GM19043 (cell line): ENCODE data around the gene HFE.
"Not testable (repeated sequence)": the region's sequence is repeated elsewhere in the genome, so short reads cannot be mapped to it uniquely, and the experiment has no call there.

ENCODE experiments used
- ATAC-seq: cut with Tn5 transposase; IDR thresholded peaks from one replicate; pipeline ENCODE4 v1.9.1; 2021; ENCODE audit warnings: low read depth; ENCODE audit not compliant: unreplicated experiment

The HFE gene

DNA sequence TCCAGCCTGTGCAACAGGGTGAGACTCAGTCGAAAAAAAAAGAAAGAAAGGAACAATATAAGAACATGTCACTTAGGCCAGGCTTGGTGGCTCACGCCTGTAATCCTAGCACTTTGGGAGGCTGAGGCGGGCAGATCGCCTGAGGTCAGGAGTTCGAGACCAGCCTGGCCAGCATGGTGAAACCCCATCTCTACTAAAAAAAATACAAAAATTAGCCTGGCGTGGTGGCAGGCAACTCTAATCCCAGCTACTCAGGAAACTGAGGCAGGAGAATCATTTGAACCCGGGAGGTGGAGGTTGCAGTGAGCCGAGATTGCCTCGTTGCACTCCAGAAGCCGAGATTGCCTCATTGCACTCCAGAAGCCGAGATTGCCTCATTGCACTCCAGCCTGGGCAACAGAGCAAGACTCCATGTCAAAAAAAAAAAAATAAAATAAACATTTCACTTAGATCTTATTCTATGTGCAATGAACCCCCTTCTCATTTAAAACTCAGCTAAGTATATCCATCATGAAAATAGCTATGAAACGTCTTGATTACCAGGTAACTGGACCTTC, 28.7 kb upstream of the HFE start:
- not testable (repeated sequence) for ATAC-seq

DNA sequence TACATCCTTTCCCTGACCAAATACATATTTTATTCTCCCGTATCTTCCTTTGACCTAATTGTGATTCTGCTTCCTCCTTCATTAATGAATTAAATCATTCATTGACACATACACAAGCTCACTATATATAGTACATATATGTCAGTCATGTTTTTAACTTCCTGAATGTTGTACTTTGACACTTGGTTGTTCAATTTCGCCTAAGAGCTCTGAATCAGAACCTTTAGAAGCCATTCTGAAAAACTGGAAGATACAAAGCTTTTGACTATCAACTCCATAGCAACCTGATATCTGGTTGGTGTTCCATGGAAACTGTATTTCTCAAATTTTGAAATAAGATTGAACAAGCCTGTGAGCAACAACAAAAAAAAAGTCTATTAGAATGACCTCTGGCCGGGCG, 27.3 kb upstream of the HFE start:
- ATAC-seq: no peak

DNA sequence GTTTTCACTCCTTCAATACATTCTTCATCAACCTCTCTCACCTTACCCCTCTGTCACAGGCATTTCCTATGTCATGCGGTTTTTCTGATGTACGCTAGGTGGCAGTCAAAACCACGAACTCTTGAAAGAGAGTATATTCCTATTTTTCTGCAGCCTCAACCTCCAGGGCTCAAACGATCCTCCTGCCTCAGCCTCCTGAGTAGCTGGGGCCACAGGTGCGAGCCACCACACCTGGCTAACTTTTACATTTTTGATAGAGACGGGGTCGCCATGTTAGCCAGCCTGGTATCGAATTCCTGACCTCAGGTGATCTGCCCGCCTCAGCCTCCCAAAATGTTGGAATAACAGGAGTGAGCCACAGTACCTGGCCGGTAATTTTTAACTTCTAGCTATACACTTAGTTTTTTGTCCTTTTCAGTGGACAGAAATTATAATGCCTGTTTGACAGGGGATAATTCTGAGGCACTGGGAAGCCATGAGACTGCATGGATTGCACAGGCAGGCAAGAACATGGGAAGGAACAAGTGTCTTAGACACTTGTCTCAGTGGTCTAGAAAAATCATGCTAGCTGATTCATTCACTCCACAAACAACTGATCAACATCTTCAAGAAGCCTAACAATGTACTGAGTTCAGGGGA, 22.5 kb upstream of the HFE start:
- no peak for ATAC-seq

DNA sequence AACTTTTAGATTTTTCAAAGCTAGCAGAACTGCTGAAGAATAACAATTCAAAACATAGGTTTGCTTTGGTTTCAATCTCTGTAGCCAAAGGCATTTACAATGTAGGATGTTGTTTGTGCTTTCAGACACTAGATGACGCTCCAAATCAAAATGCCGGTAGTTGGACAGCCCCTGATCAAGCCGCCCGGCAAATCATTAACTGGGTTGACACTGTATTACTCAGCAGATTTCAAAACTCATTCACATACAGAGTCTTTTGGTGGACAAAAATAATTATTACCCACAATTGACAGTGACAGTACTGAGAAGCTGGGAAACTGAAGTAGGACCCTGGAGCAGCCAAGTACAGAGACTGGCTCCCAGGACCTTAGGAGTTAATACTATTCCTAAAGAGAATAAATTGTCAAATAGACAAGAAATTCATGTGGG, 21.3 kb upstream of the HFE start:
- ATAC-seq: peak; percentile 84

DNA sequence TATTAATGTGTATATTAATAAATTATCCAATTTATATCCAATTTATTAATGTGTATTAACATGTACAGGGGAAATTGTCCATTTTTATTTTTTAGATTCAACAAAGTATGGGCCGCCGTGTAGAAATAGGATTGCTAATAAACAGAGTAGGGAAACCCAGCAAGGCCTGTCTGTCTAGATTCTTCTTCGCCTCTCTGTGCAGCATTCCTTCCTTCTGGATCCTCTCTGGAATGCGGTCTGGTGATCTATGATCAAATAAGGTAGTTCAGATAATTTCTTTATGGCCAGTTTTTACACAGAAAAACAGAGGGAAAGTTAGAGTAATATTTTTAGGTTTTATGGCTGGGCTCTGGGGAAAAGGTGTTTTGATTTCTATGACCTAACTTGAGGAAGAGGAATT, 19.9 kb upstream of the HFE start:
- no peak for ATAC-seq

DNA sequence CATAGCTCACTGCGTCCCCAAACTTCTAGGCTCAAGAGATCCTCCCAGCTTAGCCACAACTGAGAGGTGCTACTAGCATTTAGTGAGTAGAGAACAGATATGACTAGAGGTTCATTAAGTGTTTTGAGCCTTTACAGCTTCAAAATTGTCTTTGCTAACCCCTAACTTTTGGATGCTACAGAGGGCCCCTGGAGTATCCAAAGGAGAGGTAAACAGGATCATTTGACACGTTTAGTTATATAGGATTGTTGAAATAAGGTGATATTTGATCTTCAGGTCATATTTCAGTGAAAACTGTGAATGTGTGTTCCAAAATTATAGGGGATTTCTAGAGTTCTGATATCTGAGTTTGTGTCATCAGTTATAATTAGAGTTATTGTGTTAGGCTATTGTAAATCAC, 19.2 kb upstream of the HFE start:
- ATAC-seq: no peak

DNA sequence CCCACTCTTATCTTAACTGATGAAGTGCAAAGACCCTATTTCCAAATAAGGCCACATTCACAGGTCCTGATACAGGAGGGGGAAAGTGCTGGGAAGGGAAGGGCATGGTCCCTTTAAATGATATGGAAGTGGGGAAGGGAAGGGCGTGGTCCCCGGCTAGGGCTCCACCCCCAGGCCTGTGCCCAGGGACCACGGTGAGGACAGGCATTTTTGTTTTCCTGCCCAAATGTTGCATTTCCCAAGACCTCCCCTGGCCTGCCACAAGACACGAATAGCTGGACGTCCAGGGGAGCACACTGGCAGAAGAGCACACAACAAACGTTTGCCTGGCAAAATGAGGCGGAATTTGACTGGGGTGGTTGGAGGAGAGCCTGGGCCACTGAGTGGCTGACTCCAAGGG, 16.1 kb upstream of the HFE start:
- ATAC-seq: no peak

DNA sequence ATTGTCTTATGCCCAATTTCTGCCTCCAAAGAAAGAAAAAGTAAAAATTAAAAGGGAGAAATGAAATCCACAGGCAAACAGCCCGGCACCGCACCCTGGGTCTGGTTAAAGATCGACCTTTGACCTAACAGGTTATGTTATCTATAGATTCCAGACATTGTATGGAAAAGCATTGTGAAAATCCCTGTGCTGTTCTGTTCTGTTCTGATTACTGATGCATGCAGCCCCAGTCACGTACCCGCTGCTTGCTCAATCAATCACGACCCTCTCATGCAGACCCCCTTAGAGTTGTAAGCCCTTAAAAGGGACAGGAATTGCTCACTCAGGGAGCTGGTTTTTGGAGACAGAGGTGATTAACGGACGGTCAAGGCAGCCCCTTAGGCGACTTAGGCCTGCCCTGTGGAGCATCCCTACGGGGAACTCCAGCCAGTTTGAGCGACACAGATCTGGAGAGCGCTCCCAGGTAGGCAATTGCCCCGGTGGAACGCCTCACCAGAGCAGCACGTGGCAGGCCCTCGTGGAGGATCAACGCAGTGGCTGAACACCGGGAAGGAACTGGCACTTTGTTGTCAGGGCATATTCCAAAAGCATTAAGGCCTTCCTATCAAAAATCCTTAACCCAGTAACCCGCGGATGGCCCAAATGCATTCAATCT, 12.0 kb upstream of the HFE start:
- ATAC-seq: no peak

DNA sequence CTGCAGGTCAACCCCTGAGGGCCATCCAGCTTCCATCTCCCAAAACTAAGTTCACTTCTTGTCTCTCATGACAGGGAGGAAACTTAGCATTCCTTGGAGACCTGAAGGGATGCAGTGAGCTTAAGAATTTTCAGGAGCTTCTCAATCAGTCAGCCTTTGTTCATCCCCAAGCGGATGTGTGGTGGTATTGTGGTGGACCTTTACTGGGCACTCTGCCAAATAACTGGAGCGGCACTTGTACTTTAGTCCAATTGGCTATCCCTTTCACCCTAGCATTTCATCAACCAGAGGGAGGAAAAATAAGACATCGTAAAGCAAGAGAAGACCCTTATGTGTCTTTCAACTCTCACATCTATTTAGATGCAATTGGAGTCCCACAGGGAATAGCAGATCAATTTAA, 9.2 kb upstream of the HFE start:
- not testable (repeated sequence) for ATAC-seq

DNA sequence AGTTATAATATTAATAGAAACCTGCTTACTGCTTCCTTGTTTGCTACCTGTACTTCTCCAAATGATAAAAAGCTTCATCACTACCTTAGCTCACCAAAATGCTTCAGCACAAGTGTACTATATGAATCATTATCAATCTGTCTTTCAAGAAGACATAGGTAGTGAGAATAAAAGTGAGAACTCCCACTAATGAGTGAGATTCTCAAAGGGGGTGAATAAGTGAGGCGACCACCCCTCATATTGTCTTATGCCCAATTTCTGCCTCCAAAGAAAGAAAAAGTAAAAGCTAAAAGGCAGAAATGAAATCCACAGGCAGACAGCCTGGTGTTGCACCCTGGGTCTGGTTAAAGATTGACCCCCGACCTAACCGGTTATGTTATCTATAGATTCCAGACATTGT, 6.1 kb upstream of the HFE start:
- ATAC-seq: not testable (repeated sequence)

DNA sequence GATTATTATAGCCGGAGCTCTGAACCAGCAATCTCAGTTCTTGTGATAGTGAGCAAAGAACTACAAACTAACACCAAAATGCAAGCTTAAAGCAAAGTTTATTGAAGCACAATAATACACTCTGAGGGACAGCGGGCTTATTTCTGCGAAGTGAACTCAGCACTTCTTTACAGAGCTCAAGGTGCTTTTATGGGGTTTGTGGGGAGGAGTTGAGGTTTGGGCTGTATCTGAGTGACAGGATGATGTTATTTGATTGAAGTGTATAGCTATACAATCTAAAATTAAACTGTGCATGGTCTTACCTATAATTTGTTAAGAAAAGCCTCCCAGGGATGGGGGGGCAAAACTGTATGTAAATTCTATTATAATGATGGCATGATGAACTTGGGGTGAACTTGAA, 1.0 kb upstream of the HFE start:
- ATAC-seq: no peak

DNA sequence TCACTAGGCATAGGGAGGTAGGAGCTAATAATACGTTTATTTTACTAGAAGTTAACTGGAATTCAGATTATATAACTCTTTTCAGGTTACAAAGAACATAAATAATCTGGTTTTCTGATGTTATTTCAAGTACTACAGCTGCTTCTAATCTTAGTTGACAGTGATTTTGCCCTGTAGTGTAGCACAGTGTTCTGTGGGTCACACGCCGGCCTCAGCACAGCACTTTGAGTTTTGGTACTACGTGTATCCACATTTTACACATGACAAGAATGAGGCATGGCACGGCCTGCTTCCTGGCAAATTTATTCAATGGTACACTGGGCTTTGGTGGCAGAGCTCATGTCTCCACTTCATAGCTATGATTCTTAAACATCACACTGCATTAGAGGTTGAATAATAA, 1.1 kb downstream of the HFE start:
- ATAC-seq: no peak

DNA sequence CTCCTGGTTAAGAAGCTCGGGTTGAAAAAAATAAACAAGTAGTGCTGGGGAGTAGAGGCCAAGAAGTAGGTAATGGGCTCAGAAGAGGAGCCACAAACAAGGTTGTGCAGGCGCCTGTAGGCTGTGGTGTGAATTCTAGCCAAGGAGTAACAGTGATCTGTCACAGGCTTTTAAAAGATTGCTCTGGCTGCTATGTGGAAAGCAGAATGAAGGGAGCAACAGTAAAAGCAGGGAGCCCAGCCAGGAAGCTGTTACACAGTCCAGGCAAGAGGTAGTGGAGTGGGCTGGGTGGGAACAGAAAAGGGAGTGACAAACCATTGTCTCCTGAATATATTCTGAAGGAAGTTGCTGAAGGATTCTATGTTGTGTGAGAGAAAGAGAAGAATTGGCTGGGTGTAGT, 2.0 kb downstream of the HFE start:
- no peak for ATAC-seq

DNA sequence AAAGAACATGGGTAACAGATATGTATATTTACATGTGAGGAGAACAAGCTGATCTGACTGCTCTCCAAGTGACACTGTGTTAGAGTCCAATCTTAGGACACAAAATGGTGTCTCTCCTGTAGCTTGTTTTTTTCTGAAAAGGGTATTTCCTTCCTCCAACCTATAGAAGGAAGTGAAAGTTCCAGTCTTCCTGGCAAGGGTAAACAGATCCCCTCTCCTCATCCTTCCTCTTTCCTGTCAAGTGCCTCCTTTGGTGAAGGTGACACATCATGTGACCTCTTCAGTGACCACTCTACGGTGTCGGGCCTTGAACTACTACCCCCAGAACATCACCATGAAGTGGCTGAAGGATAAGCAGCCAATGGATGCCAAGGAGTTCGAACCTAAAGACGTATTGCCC, 5.2 kb downstream of the HFE start:
- ATAC-seq: no peak

DNA sequence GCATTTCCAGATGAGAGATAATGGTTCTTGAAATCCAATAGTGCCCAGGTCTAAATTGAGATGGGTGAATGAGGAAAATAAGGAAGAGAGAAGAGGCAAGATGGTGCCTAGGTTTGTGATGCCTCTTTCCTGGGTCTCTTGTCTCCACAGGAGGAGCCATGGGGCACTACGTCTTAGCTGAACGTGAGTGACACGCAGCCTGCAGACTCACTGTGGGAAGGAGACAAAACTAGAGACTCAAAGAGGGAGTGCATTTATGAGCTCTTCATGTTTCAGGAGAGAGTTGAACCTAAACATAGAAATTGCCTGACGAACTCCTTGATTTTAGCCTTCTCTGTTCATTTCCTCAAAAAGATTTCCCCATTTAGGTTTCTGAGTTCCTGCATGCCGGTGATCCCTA, 6.8 kb downstream of the HFE start:
- ATAC-seq: no peak

DNA sequence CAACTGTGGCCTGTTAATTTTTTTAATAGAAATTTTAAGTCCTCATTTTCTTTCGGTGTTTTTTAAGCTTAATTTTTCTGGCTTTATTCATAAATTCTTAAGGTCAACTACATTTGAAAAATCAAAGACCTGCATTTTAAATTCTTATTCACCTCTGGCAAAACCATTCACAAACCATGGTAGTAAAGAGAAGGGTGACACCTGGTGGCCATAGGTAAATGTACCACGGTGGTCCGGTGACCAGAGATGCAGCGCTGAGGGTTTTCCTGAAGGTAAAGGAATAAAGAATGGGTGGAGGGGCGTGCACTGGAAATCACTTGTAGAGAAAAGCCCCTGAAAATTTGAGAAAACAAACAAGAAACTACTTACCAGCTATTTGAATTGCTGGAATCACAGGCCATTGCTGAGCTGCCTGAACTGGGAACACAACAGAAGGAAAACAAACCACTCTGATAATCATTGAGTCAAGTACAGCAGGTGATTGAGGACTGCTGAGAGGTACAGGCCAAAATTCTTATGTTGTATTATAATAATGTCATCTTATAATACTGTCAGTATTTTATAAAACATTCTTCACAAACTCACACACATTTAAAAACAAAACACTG, 10.1 kb downstream of the HFE start:
- no peak for ATAC-seq

DNA sequence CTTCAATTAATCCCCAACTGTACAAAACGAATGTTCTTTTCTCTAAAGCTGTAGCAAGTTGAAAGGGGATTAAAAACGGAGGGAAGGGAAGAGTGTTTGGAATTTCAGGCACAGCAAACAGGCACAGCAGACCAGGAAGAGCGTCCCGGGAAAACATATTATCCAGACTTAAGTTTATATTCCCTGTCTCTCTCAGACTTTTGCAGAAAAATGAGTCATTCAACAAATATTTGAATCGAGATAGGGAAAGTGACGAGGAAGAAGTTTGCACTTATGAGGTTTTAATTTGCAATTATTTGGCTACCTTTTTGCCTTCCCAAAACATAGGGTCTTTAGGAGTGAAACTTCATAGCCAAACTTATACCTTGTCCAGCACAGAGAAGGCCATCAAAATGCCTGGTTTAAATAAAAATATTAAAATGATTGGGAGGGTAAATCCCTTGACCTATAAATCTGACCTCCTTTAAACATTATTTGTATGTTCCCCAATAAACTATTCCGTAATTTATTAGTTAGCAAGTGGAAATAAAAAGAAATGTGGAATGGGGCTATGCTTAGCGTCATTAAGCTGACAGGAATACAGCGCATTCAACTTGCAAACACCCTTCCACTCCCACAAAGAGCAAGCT, 16.0 kb downstream of the HFE start:
- peak; percentile 74 for ATAC-seq

DNA sequence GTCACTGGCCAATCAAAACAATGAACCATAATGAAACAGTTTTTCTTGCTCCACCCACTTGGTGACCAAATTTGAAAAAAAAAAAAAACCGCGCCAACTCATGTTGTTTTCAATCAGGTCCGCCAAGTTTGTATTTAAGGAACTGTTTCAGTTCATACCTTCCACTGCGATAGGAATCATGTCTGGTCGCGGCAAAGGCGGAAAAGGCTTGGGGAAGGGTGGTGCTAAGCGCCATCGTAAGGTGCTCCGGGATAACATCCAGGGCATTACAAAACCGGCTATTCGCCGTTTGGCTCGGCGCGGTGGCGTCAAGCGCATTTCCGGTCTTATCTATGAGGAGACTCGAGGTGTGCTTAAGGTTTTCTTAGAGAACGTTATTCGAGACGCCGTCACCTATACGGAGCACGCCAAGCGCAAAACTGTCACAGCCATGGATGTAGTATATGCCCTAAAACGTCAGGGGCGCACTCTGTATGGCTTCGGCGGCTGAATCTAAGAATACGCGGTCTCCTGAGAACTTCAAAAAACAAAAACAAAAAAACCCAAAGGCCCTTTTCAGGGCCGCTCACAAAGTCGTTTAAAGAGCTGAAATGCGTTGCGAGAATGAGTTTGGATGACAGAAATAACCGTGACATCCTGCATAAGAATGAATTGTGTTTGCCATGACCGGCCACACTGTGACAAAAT, 16.7 kb downstream of the HFE start:
- peak; percentile 81 for ATAC-seq

DNA sequence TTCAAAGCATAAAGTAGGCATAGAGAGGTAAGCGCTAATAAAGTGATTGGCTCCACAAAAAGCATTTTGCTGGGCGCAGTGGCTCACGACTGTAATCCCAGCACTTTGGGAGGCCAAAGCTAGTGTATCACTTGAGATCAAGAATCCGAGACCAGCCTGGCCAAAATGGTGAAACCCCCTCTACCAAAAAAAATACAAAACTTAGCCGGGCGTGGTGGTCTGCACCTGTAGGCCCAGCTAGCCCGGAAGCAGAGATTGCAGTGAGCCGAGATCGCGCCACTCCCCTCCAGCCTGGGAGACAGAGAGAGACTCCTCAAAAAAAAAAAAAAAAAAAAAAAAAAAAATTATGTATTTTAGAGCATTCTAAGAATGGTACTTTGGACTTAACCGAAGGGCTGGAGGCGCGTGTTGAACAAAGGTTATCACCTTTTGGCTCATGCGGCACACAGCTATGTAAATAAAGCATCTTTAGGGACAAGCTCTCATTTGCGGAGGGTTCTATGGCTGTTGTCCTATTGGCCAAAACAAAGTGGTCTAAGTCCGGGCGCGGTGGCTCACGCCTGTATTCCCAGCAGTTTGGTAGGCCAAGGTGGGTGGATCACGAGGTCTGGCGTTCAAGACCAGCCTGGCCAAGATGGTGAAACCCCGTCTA, 17.4 kb downstream of the HFE start:
- peak; percentile 11 for ATAC-seq

DNA sequence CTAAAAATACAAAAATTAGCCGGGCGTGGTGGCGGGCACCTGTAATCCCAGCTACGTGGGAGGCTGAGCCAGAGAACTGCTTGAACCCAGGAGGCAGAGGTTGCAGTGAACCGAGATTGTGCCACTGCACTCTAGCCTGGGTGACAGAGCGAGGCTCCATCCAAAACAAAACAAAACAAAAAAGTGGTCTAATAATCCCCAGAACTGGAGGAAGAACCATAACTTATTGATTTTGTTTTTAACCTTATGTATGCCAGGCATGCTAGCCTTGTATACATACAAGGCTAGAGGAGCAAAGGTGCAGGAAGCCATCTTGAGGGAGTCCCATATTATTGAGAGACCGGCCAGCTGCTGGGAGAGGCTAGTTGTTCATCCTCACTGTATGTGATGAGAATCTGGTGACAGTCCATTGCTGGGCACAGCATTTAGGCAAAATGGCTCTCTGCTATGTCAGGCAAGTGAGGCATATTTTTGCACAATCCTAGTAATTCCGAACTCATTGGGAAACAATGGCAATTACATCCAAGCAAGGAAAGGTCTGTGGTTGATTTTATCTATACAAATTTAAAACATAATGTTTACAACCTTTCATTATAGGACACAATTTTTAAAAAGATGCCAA, 18.0 kb downstream of the HFE start:
- no peak for ATAC-seq
